Naive thymus-derived CD8-positive, alpha-beta T cell (primary cell): ENCODE data around the gene ZYX. TPM values are rescaled to one million over a fixed set of nuclear protein-coding genes. Genes with fewer than 3 reads are reported as not detected.

Experiments
- ATAC-seq, 2 donors: fragments of 150-1000 bp; cut with Tn5 transposase in 1 of 2; sonication (Bioruptor Pico), chemical (Tn5 transposase) in 1 of 2; 1 replicate in 1 of 2; 2 replicates in 1 of 2; pipeline ENCODE4 v1.10.0; 2021; ENCODE audit warnings: mild to moderate bottlenecking in 2 of 2, moderate library complexity in 2 of 2
- POLR2A ChIA-PET: fragments of 350-600 bp; sonication (Branson Sonifier 250); formaldehyde crosslinking; loops from one replicate; lab custom pipeline; 2021; ENCODE audit warnings: antibody characterized with exemption; lab: Charles Lee
- DNase-seq, 10 donors: peaks; one replicate each; pipeline versions ENCODE4 v3.0.0 to v3.0.0-alpha.2; 2020 to 2022
- H3K27ac Mint-ChIP-seq, 10 donors: one replicate each; pipeline ENCODE4 v1.8.0; 2020 to 2022; ENCODE audit warnings: mild to moderate bottlenecking in 10 of 10, mixed read lengths in 10 of 10, moderate library complexity in 4 of 10, inconsistent platforms in 1 of 10
- H3K27me3 Mint-ChIP-seq, 5 donors: one replicate each; pipeline ENCODE4 v1.8.0; 2021 to 2022; ENCODE audit warnings: mixed read lengths in 5 of 5
- H3K36me3 Mint-ChIP-seq, 3 donors: one replicate each; pipeline ENCODE4 v1.8.0; 2020 to 2022; ENCODE audit warnings: mixed read lengths in 3 of 3, mild to moderate bottlenecking in 2 of 3, inconsistent platforms in 1 of 3
- H3K4me1 Mint-ChIP-seq, 4 donors: one replicate each; pipeline ENCODE4 v1.8.0; 2021 to 2022; ENCODE audit warnings: mixed read lengths in 4 of 4
- H3K4me3 Mint-ChIP-seq, 10 donors: one replicate each; pipeline ENCODE4 v1.8.0; 2020 to 2022; ENCODE audit warnings: mild to moderate bottlenecking in 10 of 10, mixed read lengths in 10 of 10, moderate library complexity in 6 of 10, inconsistent platforms in 1 of 10
- H3K9me3 Mint-ChIP-seq, 9 donors: one replicate each; pipeline ENCODE4 v1.8.0; 2020 to 2022; ENCODE audit warnings: mixed read lengths in 9 of 9, mild to moderate bottlenecking in 3 of 9, inconsistent platforms in 1 of 9, moderate library complexity in 1 of 9
- polyA plus RNA-seq, 3 donors: library from polyadenylated mRNA; unstranded; fragments of 300-500 nt; fragmentation: Illumina TruSeq; gene quantifications; one replicate each; pipeline ENCODE4 v1.2.3, GENCODE V29; 2021
- total RNA-seq, 8 experiments: library from RNA in 2 of 8; stranded (reverse) in 2 of 8; gene quantifications; one replicate each; pipeline ENCODE4 v1.2.3 and lab custom pipeline; 2021 to 2026

Gene ZYX
- total RNA-seq (100 to 1,000 TPM; 138 to 151 TPM), polyA plus RNA-seq (100 to 1,000 TPM in 1 of 3 donors, 10 to 100 TPM in 2; 58.6 to 142 (median 82.6) TPM), total RNA-seq (lab: John Stamatoyannopoulos, UW) (53.1 to 90.0 (median 79.0) reads per million in 6 experiments)

GRCh38 chr7:143380646-143381426, at the start of gene ZYX:
Gene ZYX (plus strand): TSS chr7:143381345. CDS start chr7:143381572, 227 bp downstream.
- POLR2A ChIA-PET: interaction anchor here (0.7 to 7.2 kb wide), 27 partner anchors 9 to 1042 kb away, joined by 3 to 184 read pairs (median 4); partner anchors contain the start of genes CASP2, EPHA1, FAM131B and GSTK1
- H3K36me3 Mint-ChIP-seq: peaks cover 0 to 9% (median 0%) of the 10 kb centered on the region in 3 donors
- no peaks in the 10 kb centered on the region for H3K9me3 Mint-ChIP-seq
- peak; percentile 71 to 72 for ATAC-seq
- DNase-seq: peak; percentile 72 to 93 (median 80)
- H3K27me3 Mint-ChIP-seq: no peaks in the 10 kb centered on the region
- H3K27ac Mint-ChIP-seq: peak within 1 kb of the TSS; percentile 91 to 99 (median 94)
- peak within 1 kb of the TSS in 9 of 10 donors; percentile 88 to 95 (median 92) for H3K4me3 Mint-ChIP-seq
- peaks cover 29 to 52% (median 39%) of the 10 kb centered on the region in 4 donors for H3K4me1 Mint-ChIP-seq

DNA sequence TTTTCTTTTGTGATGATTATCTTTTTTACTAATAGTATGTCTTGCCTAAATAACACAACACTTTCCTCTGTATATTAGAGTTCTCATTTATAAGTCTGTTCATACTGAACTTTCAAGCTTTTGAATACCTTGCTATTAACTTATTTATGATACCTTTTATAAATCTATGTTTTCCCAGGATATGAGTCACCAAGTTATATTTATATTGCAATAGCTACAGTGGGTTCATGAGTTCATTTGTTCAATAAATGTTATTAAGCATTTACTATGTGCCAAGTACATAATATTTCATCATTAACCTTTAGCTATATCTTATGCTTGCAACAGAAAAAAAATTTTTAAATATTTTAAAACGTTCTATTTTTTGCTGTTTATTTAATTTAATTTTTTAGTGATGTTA, 46.9 kb upstream of the ZYX start:
- H3K36me3 Mint-ChIP-seq: no peaks in the 10 kb centered on the region
- H3K9me3 Mint-ChIP-seq: no peaks in the 10 kb centered on the region
- DNase-seq (no peak), ATAC-seq (no peak)
- peaks cover 0 to 10% (median 4%) of the 10 kb centered on the region in 5 donors for H3K27me3 Mint-ChIP-seq
- no peak overlapping the region for H3K4me3 Mint-ChIP-seq
- no peak overlapping the region for H3K27ac Mint-ChIP-seq
- H3K4me1 Mint-ChIP-seq: peaks cover 0 to 6% (median 0%) of the 10 kb centered on the region in 4 donors
- POLR2A ChIA-PET: no interaction called here

DNA sequence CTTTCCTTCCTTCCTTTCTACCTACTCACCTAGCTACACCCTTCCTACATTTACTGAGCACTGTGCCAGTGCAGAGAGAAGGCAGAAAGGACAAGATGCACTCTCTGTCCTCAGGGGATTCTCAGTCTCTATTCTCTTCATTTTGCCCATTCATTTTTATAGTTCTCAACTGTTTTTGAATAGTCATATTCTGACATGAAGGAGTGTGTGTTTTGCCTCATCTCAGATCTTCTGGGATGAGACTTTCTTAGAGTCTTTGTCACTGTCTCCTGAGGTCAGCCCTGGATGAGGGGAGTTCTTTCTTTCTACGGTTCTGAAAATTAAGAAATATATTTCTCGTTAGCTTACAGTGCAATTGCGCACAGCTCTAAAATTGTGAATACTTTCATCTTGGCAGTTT, 43.9 kb upstream of the ZYX start:
- ATAC-seq: no peak
- no peak overlapping the region for H3K27ac Mint-ChIP-seq
- H3K9me3 Mint-ChIP-seq: no peaks in the 10 kb centered on the region
- H3K4me1 Mint-ChIP-seq: peaks cover 0 to 6% (median 0%) of the 10 kb centered on the region in 4 donors
- H3K36me3 Mint-ChIP-seq: no peaks in the 10 kb centered on the region
- POLR2A ChIA-PET: interaction anchor here (0.6 to 1.0 kb wide), 4 partner anchors 23 to 135 kb away, joined by 3 to 7 read pairs (median 4); partner anchors contain the start of gene TAS2R40
- no peak for DNase-seq
- H3K4me3 Mint-ChIP-seq: no peak overlapping the region
- peaks cover 4 to 19% (median 9%) of the 10 kb centered on the region in 5 donors for H3K27me3 Mint-ChIP-seq

- Mint-ChIP-seq H3K27ac (no peak overlapping the region), H3K36me3 (no peaks in the 10 kb centered on the region), H3K4me3 (no peak overlapping the region), H3K9me3 (no peaks in the 10 kb centered on the region), H3K27me3 (peaks cover 0 to 19% (median 13%) of the 10 kb centered on the region in 5 donors), H3K4me1 (peaks cover 8 to 15% (median 10%) of the 10 kb centered on the region in 4 donors)
- POLR2A ChIA-PET: interaction anchor here (1.0 kb wide), 1 partner anchor 9 kb away, joined by 3 read pairs; no protein-coding TSS in a partner anchor
- DNase-seq (no peak), ATAC-seq (no peak)
These were observed 39.3 kb upstream of the ZYX start for GRCh38 chr7:143341842-143342241.

- Mint-ChIP-seq H3K4me3 (no peak overlapping the region), H3K9me3 (no peaks in the 10 kb centered on the region), H3K27ac (no peak overlapping the region), H3K4me1 (peaks cover 8 to 11% (median 9%) of the 10 kb centered on the region in 4 donors), H3K27me3 (peaks cover 0 to 15% (median 11%) of the 10 kb centered on the region in 5 donors), H3K36me3 (no peaks in the 10 kb centered on the region)
- POLR2A ChIA-PET: no interaction called here
- no peak for ATAC-seq
- DNase-seq: no peak
These were observed 37.5 kb upstream of the ZYX start for GRCh38 chr7:143343596-143343995.

DNA sequence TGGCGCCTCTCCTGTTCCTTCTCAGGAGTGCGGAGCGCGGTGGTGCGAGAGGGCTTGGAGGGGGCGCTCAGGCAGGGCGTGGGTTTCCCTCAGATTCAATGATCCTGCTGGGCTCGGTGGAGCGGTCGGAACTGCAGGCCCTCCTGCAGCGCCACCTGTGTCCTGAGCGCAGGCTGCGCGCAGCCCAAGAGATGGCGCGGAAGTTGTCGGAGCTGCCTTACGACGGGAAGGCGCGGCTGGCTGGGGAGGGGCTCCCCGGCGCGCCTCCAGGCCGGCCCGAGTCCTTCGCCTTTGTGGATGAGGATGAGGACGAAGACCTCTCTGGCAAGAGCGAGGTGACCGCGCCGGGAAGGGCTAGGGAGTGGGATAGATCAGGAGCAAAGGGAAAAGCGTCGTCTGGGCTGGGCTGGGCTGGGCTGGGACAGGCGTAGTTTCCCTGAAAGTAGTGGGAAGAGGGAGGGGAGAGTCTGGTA, 35.7 kb upstream of the ZYX start:
- H3K4me3 Mint-ChIP-seq: peak overlapping the region; percentile 69 to 88 (median 78)
- H3K4me1 Mint-ChIP-seq: peaks cover 8 to 11% (median 10%) of the 10 kb centered on the region in 4 donors

DNA sequence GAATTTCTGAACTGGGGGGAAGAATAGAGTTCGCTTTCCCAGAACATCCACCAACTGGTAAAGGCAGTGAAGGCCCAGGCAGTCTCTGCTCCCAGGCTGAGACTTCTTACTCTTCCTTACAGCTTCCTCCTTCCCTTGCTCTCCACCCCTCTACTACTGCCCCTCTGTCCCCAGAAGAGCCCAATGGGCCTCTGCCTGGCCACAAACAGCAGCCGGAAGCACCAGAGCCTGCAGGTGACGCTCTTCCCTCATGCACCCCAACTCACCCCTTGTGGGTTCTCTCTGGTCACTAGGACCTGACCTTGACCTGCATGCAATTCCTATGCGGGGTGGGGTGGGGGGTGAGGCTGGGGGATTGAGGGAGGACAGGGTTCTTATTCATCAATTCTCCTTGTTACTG, 35.1 kb upstream of the ZYX start:
- H3K4me3 Mint-ChIP-seq: peak overlapping the region in 5 of 10 donors; percentile 69 to 87 (median 77)
- no peak overlapping the region for H3K27ac Mint-ChIP-seq
- ATAC-seq (no peak), DNase-seq (no peak)
- POLR2A ChIA-PET: interaction anchor here (1.2 to 2.3 kb wide), 3 partner anchors 10 to 34 kb away, joined by 4 to 9 read pairs (median 7); no protein-coding TSS in a partner anchor
- peaks cover 0 to 6% (median 3%) of the 10 kb centered on the region in 5 donors for H3K27me3 Mint-ChIP-seq
- H3K9me3 Mint-ChIP-seq: no peaks in the 10 kb centered on the region
- H3K4me1 Mint-ChIP-seq: peaks cover 8 to 11% (median 10%) of the 10 kb centered on the region in 4 donors
- H3K36me3 Mint-ChIP-seq: no peaks in the 10 kb centered on the region

More for the DNA sequence above, 35.7 kb upstream of the ZYX start:
- Mint-ChIP-seq H3K27ac (peak overlapping the region in 8 of 10 donors; percentile 18 to 82 (median 60)), H3K36me3 (no peaks in the 10 kb centered on the region), H3K9me3 (no peaks in the 10 kb centered on the region), H3K27me3 (peaks cover 0 to 6% (median 4%) of the 10 kb centered on the region in 5 donors)
- POLR2A ChIA-PET: interaction anchor here (0.7 to 2.3 kb wide), 5 partner anchors 10 to 62 kb away, joined by 3 to 9 read pairs (median 4); no protein-coding TSS in a partner anchor
- DNase-seq (peak; percentile 45 to 80 (median 58)), ATAC-seq (peak; percentile 100)

DNA sequence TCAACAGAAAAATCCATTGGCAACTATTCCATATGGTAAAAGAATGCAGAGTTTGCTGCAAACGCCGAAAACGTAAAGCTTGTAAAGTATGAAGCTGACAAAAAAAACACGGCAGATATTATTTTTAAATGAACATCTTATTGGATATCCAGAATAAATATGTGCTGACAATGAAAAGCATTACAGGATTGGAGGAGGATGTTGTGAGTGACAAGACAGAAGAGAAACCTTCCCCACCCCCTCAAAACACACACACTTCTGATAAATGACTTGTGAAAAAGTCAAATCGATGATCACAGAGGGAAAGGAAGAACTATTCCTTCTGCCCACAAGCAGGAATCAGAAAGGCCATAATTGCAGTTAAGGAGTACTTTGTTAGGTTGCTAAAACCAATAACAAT, 33.2 kb upstream of the ZYX start:
- Mint-ChIP-seq H3K4me1 (peaks cover 8 to 11% (median 10%) of the 10 kb centered on the region in 4 donors), H3K4me3 (no peak overlapping the region), H3K9me3 (no peaks in the 10 kb centered on the region), H3K27me3 (peaks cover 0 to 5% (median 0%) of the 10 kb centered on the region in 5 donors), H3K27ac (no peak overlapping the region), H3K36me3 (no peaks in the 10 kb centered on the region)
- ATAC-seq (no peak), DNase-seq (no peak)
- POLR2A ChIA-PET: interaction anchor here (0.5 to 1.4 kb wide), 3 partner anchors 12 to 534 kb away, joined by 3 to 7 read pairs (median 4); no protein-coding TSS in a partner anchor

DNA sequence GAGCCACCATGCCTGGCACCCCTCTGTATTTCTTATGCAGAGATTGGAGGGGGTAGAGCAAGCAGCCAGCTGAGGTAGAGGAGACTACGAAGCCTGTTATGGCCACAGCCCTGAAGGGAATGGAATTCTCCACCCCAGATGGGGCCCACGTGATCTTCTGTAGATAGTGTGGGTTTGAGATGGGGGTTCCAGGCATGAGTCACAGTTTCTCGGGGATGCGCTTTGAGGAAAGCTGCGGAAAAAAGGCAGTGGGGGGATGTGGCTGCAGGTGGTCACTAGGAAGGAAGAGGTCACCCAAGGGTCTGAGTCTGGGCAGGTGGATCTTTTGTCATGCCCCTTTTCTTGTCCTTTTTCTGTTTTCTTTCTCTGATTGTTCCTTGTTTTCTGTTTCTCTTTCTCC, 30.1 kb upstream of the ZYX start:
- POLR2A ChIA-PET: interaction anchor here (0.5 to 1.1 kb wide), 2 partner anchors 9 to 29 kb away, joined by 3 to 5 read pairs; no protein-coding TSS in a partner anchor
- no peak for DNase-seq
- no peak for ATAC-seq
- Mint-ChIP-seq H3K27me3 (peaks cover 0 to 3% (median 0%) of the 10 kb centered on the region in 5 donors), H3K4me3 (no peak overlapping the region), H3K27ac (no peak overlapping the region), H3K4me1 (peaks cover 0 to 8% (median 1%) of the 10 kb centered on the region in 4 donors), H3K9me3 (no peaks in the 10 kb centered on the region), H3K36me3 (no peaks in the 10 kb centered on the region)

DNA sequence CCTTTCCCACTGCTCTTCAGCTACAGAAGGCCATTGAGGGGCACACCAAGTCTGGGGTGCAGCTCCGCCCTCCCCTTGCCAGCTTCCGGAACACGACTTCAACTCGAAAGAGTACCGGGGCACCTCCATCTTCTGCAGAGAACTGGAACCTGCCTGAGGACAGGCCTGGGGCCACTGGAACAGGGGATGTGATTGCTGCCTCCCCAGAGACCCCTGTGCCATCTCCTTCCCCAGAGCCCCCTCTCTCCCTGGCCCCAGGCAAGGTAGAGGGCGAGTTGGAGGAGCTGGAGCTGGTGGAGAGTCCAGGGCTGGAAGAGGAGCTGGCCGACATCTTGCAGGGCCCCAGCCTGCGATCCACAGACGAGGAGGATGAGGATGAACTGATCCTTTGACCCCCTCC, 29.6 kb upstream of the ZYX start:
- ATAC-seq (no peak), DNase-seq (no peak)
- no peaks in the 10 kb centered on the region for H3K9me3 Mint-ChIP-seq
- no peaks in the 10 kb centered on the region for H3K36me3 Mint-ChIP-seq
- peaks cover 0 to 3% (median 0%) of the 10 kb centered on the region in 5 donors for H3K27me3 Mint-ChIP-seq
- no peak overlapping the region for H3K4me3 Mint-ChIP-seq
- no peak overlapping the region for H3K27ac Mint-ChIP-seq
- POLR2A ChIA-PET: interaction anchor here (0.5 kb wide), 1 partner anchor 29 kb away, joined by 5 read pairs; no protein-coding TSS in a partner anchor
- peaks cover 0 to 8% (median 1%) of the 10 kb centered on the region in 4 donors for H3K4me1 Mint-ChIP-seq

GRCh38 chr7:143352531-143353002, 28.6 kb upstream of the ZYX start:
- Mint-ChIP-seq H3K4me3 (no peak overlapping the region), H3K4me1 (peaks cover 0 to 8% (median 1%) of the 10 kb centered on the region in 4 donors), H3K27me3 (no peaks in the 10 kb centered on the region), H3K27ac (no peak overlapping the region), H3K9me3 (no peaks in the 10 kb centered on the region), H3K36me3 (no peaks in the 10 kb centered on the region)
- POLR2A ChIA-PET: no interaction called here
- ATAC-seq: no peak
- DNase-seq: no peak

GRCh38 chr7:143354376-143354775, 26.8 kb upstream of the ZYX start:
- ATAC-seq: no peak
- H3K9me3 Mint-ChIP-seq: no peaks in the 10 kb centered on the region
- POLR2A ChIA-PET: interaction anchor here (0.8 kb wide), 1 partner anchor 58 kb away, joined by 3 read pairs; no protein-coding TSS in a partner anchor
- peaks cover 0 to 8% (median 3%) of the 10 kb centered on the region in 4 donors for H3K4me1 Mint-ChIP-seq
- DNase-seq: no peak
- no peaks in the 10 kb centered on the region for H3K27me3 Mint-ChIP-seq
- no peak overlapping the region for H3K4me3 Mint-ChIP-seq
- H3K36me3 Mint-ChIP-seq: no peaks in the 10 kb centered on the region
- H3K27ac Mint-ChIP-seq: peak overlapping the region in 1 of 10 donors; percentile 8
